ENCODE data around the gene CBX2.
"Not testable (repeated sequence)": the region's sequence is repeated elsewhere in the genome, so short reads cannot be mapped to it uniquely, and the experiment has no call there.

CBX2 gene

GRCh38 chr17:79743614-79744013 is 34.3 kb upstream of the CBX2 start:
- DNase-seq, result no peak

GRCh38 chr17:79745641-79746105 is 32.3 kb upstream of the CBX2 start:
- DNase-seq, result no peak

- DNase-seq, result no peak
These were observed 30.9 kb upstream of the CBX2 start for GRCh38 chr17:79746889-79747507.

- DNase-seq, result no peak
These were observed 30.2 kb upstream of the CBX2 start for GRCh38 chr17:79747508-79748294.

- DNase-seq, result no peak
These were observed 29.5 kb upstream of the CBX2 start for GRCh38 chr17:79748295-79749099.

GRCh38 chr17:79749156-79749815 is 28.7 kb upstream of the CBX2 start:
- DNase-seq, result no peak

- DNase-seq, result no peak
These were observed 28.0 kb upstream of the CBX2 start for GRCh38 chr17:79749958-79750357.

- no peak for DNase-seq
These were observed 27.1 kb upstream of the CBX2 start for GRCh38 chr17:79750650-79751545.

GRCh38 chr17:79752175-79752574 is 25.8 kb upstream of the CBX2 start:
- no peak for DNase-seq

- no peak for DNase-seq
These were observed 23.6 kb upstream of the CBX2 start for GRCh38 chr17:79754370-79754769.

GRCh38 chr17:79754903-79755302 is 23.0 kb upstream of the CBX2 start:
- DNase-seq, result not testable (repeated sequence)

GRCh38 chr17:79755591-79755990 is 22.4 kb upstream of the CBX2 start:
- DNase-seq, result no peak

GRCh38 chr17:79757140-79757745 is 20.7 kb upstream of the CBX2 start:
- no peak for DNase-seq

- DNase-seq, result no peak
These were observed 19.7 kb upstream of the CBX2 start for GRCh38 chr17:79758271-79758670.

- DNase-seq, result no peak
These were observed 17.6 kb upstream of the CBX2 start for GRCh38 chr17:79760197-79760906.

- DNase-seq, result no peak
These were observed 15.9 kb upstream of the CBX2 start for GRCh38 chr17:79761894-79762589.

- DNase-seq, result no peak
These were observed 12.2 kb upstream of the CBX2 start for GRCh38 chr17:79765708-79766107.

- no peak for DNase-seq
These were observed 8.1 kb upstream of the CBX2 start for GRCh38 chr17:79769570-79770506.

GRCh38 chr17:79771276-79771675 is 6.7 kb upstream of the CBX2 start:
- no peak for DNase-seq

All from NCI-H2029 (cell line).